Brain microvascular endothelial cell (primary cell): ENCODE data around the gene SLC38A2.

Source experiments
- DNase-seq: peaks from one replicate; pipeline ENCODE4 v3.0.0-alpha.2; 2020
- H3K27ac ChIP-seq: fragments of 250-450 bp; sonication (Bioruptor Pico); 2 replicates; pipeline ENCODE4 v1.5.1; 2020; ENCODE audit warnings: mild to moderate bottlenecking, moderate library complexity
- H3K27me3 ChIP-seq: fragments of 250-450 bp; sonication (Bioruptor Pico); replicated peaks from 2 replicates; pipeline ENCODE4 v1.5.1; 2020; ENCODE audit warnings: mild to moderate bottlenecking
- H3K36me3 ChIP-seq: fragments of 250-450 bp; sonication (Bioruptor Pico); replicated peaks from 2 replicates; pipeline ENCODE4 v1.5.1; 2020; ENCODE audit warnings: mild to moderate bottlenecking
- H3K4me3 ChIP-seq: 2 replicates; pipeline ENCODE4 v1.5.1; 2011; ENCODE audit warnings: low read depth, mild to moderate bottlenecking, control low read depth, low read length, moderate library complexity
- in situ Hi-C: cut with HindIII; loops from 2 replicates; pipeline ENCODE4 v1.10.0; 2017; ENCODE audit warnings: low sequenced_read_pairs, low pct_ligation_motif_present
- TF ChIP-seq, protein P1 (sequence below): IDR thresholded peaks from 2 replicates; pipeline ENCODE4 v1.5.1; 2011; ENCODE audit warnings: low read depth, mild to moderate bottlenecking, moderate library complexity, low read length, control low read depth, inconsistent platforms; ENCODE audit errors: missing control alignments

The SLC38A2 gene

DNA sequence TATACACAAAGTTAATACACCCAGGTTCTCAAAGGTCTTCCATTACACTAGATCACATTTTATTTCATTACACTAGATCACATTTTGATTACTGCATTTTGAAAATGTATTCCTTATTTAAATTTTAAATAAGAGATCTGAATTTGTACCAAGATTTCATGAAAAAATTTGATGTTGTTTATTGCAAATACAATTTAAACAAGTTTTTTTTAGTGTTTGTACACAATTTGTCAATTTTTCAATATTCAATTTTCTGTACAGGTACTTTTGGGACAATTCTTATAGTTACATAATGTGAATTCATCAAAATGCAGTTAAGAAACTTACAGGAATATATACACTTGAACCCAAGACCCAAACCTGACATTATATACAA, 14.3 kb downstream of the SLC38A2 start:
- Histone ChIP-seq H3K27ac (no peak overlapping the region), H3K27me3 (no peaks in the 10 kb centered on the region), H3K4me3 (no peak overlapping the region), H3K36me3 (peaks cover 47% of the 10 kb centered on the region)
- in situ Hi-C loops: no loop called here
- TF ChIP-seq, protein P1, sequence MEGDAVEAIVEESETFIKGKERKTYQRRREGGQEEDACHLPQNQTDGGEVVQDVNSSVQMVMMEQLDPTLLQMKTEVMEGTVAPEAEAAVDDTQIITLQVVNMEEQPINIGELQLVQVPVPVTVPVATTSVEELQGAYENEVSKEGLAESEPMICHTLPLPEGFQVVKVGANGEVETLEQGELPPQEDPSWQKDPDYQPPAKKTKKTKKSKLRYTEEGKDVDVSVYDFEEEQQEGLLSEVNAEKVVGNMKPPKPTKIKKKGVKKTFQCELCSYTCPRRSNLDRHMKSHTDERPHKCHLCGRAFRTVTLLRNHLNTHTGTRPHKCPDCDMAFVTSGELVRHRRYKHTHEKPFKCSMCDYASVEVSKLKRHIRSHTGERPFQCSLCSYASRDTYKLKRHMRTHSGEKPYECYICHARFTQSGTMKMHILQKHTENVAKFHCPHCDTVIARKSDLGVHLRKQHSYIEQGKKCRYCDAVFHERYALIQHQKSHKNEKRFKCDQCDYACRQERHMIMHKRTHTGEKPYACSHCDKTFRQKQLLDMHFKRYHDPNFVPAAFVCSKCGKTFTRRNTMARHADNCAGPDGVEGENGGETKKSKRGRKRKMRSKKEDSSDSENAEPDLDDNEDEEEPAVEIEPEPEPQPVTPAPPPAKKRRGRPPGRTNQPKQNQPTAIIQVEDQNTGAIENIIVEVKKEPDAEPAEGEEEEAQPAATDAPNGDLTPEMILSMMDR: no peak
- DNase-seq: no peak

DNA sequence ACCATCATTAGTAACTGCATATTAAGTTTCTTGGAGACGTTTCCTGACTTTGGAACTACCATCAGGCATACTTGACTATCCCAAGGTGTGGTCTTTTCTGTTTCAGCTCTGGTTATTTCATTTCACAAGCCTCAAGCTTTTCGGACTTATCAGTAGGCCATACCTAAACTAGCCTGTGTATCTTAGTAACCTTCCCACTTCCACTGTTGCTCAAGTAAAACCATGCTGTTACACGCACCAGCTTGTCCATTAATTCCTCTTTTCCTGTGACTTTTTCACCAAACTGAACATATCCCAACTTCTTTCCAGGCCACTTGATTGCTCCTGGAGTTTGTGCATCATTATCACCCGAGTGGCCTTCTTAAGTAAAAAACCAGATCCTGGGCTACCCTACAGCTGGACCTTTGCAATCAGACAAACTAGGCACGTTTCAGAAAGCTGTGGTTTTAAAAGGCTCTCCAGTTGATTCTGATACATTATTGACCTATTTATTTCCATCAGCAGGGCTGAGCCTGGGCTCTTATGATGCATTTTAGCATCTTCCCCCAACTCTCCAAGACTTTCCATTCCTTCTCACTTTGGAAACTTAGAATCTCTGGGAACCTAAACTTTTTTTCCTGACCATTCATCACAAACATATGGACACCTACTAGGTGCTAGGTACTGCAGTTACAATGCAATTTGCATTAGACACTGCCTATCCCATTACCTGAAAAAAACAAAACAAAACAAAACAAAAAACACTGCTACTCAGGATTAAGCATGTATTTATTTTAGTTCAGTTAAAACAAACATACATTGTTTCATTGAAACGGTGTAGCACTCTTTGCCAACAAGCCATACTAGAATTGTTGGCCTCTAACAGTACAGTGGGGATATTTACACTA, 14.9 kb downstream of the SLC38A2 start:
- TF ChIP-seq, protein P1: no peak
- Histone ChIP-seq H3K27me3 (no peaks in the 10 kb centered on the region), H3K36me3 (peaks cover 41% of the 10 kb centered on the region), H3K4me3 (no peak overlapping the region), H3K27ac (no peak overlapping the region)
- DNase-seq: peak; percentile 49
- in situ Hi-C loops: no loop called here

DNA sequence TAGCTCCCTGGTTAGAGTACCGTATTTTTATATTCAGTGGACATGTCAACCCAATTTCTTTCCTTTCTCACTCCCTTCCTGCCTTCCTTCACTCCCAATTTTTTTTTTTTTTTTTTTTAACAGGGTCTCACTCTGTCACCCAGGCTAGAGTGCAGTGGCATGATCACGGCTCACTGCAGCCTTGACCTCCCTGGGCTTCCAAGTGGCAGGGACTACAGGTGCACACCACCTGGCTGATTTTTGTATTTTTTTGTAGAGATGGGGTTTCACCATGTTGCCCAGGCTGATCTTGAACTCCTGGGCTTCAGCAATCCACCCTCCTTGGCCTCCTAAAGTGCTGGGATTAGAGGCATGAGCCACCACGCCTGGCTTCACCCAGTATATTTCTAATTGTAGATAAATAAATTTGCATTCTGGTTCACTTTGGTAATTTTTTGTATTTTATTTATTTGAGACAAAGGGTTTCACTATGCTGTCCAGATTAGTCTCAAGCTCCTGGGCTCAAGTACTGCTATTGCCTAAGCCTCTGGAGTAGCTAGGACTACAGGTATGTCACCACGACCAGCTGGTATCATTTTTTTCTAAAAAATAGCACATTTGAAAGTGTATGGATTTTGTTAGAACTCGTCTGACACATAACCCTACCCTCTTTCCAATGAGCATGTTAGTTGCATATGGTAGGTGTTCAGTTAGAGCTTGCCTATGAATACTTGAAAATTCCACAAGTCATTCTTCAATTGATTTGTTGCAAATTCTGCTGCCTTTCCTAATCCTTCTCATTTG, 15.7 kb downstream of the SLC38A2 start:
- Histone ChIP-seq H3K27me3 (no peaks in the 10 kb centered on the region), H3K4me3 (no peak overlapping the region), H3K27ac (no peak overlapping the region), H3K36me3 (peaks cover 32% of the 10 kb centered on the region)
- TF ChIP-seq, protein P1: no peak
- DNase-seq: peak; percentile 39
- in situ Hi-C loops: no loop called here

DNA sequence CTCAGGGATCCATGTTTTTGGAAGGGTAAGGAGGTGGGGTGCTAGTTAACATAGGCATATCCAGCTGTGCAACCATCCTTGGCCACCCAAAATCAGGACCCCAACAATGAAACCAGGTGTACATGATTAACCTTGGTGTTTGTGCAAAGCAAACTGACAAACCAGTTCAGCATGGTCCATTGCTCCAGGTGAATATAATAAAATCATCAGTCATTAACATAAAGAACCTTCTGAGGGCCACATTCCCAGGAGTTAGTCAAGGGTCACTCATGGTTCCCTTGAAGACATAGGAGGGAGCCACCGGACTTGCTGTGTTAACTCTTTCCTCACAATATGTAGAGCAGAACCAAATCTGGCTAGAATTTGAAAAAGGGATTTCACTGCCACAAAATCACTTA, 17.8 kb downstream of the SLC38A2 start:
- Histone ChIP-seq H3K27ac (no peak overlapping the region), H3K27me3 (no peaks in the 10 kb centered on the region), H3K4me3 (no peak overlapping the region), H3K36me3 (peaks cover 12% of the 10 kb centered on the region)
- TF ChIP-seq, protein P1: no peak
- no peak for DNase-seq
- in situ Hi-C loops: no loop called here

DNA sequence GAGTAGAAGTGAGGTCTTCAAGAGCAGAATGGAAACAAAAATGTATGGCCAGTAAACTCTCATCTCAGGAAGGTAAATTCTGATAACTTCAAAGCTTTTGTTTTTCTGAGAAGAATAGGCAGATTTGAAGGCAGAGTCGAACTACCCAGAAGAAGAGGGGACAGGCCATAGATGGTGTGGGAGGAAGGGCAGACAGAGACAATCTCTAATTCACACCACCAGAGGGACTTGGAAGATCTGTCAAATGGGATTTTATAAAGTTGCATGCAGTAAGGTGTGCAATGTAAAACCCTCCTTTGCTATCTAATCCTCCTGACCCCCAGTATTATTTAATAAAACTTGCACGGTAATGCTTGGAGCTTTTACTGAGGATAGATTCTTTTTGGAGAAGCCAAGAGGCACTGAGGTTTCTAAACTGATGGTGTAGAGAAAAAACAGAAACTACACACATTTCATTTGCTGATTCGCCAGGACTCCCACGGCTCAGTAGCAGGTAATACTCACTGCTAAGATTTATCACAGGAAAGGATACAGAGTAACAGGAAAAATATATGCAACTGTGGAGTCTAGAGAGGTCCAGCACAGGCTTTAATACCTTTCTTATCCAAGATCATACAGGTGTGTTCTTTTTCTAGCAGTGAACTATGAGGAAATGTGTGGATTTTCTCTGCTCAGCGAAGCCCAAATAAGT, 18.3 kb downstream of the SLC38A2 start:
- Histone ChIP-seq H3K27me3 (no peaks in the 10 kb centered on the region), H3K36me3 (peaks cover 7% of the 10 kb centered on the region), H3K4me3 (no peak overlapping the region), H3K27ac (no peak overlapping the region)
- no peak for DNase-seq
- TF ChIP-seq, protein P1: peak; percentile 34
- in situ Hi-C loops: no loop called here
